GM13977 (cell line): Measurements from ENCODE around the gene DHCR24.

Experiments used
- DNase-seq: peaks from one replicate; pipeline ENCODE4 v3.0.0; 2012; ENCODE audit warnings: low spot score
- CTCF ChIP-seq: IDR thresholded peaks from 2 replicates; pipeline ENCODE4 v1.5.1; 2012; ENCODE audit warnings: mild to moderate bottlenecking, control low read depth; ENCODE audit not compliant: insufficient read depth; ENCODE audit errors: extremely low read depth, missing control alignments
- in situ Hi-C: fragments of 300-500 bp; cut with MboI; formaldehyde crosslinking; loops from one replicate; pipeline ENCODE4 v1.12.0; 2022; ENCODE audit warnings: low sequenced_read_pairs, low pct_unique_long_range_greater_than_20kb, mixed read lengths, inconsistent platforms; ENCODE audit not compliant: unreplicated experiment

The DHCR24 gene

GRCh38 chr1:54839824-54840223 is 47.2 kb downstream of the DHCR24 start:
- no peak for DNase-seq
- no peak for TF ChIP-seq CTCF
- in situ Hi-C loops: no loop called here

- in situ Hi-C loops: no loop called here
- DNase-seq: no peak
- no peak for TF ChIP-seq CTCF
Measured at GRCh38 chr1:54838565-54839180, 48.3 kb downstream of the DHCR24 start.

- no peak for DNase-seq
- TF ChIP-seq CTCF: no peak
- in situ Hi-C loops: no loop called here
Measured at GRCh38 chr1:54837002-54837853, 49.8 kb downstream of the DHCR24 start.

- no peak for TF ChIP-seq CTCF
- in situ Hi-C loops: no loop called here
- no peak for DNase-seq
Measured at GRCh38 chr1:54836594-54836993, 50.4 kb downstream of the DHCR24 start.

GRCh38 chr1:54835970-54836369 is 51.0 kb downstream of the DHCR24 start:
- in situ Hi-C loops: no loop called here
- no peak for TF ChIP-seq CTCF

GRCh38 chr1:54835131-54835898 is 51.7 kb downstream of the DHCR24 start:
- in situ Hi-C loops: no loop called here
- TF ChIP-seq CTCF: no peak
- no peak for DNase-seq

More at GRCh38 chr1:54835970-54836369, 51.0 kb downstream of the DHCR24 start:
- DNase-seq: no peak
